Osteocyte (in vitro differentiated cells): ENCODE measurements around the gene ANAPC2. TPM values are rescaled to one million over a fixed set of nuclear protein-coding genes. Genes with fewer than 3 reads are reported as not detected.

Source experiments
- DNase-seq: peaks from one replicate; pipeline ENCODE4 v3.0.0; 2021; ENCODE audit warnings: mixed read lengths; ENCODE audit not compliant: unreplicated experiment; ENCODE audit errors: extremely low spot score
- H3K27ac Mint-ChIP-seq: one replicate; pipeline ENCODE4 v1.8.0; 2021; ENCODE audit warnings: mild to moderate bottlenecking, mixed read lengths; ENCODE audit not compliant: unreplicated experiment
- H3K27me3 Mint-ChIP-seq: one replicate; pipeline ENCODE4 v1.8.0; 2021; ENCODE audit warnings: mixed read lengths; ENCODE audit not compliant: unreplicated experiment
- H3K36me3 Mint-ChIP-seq: one replicate; pipeline ENCODE4 v1.8.0; 2021; ENCODE audit warnings: mixed read lengths; ENCODE audit not compliant: unreplicated experiment
- H3K4me1 Mint-ChIP-seq: one replicate; pipeline ENCODE4 v1.8.0; 2021; ENCODE audit warnings: mixed read lengths; ENCODE audit not compliant: unreplicated experiment
- H3K4me3 Mint-ChIP-seq: one replicate; pipeline ENCODE4 v1.8.0; 2021; ENCODE audit warnings: mild to moderate bottlenecking, moderate library complexity, mixed read lengths; ENCODE audit not compliant: unreplicated experiment
- H3K9me3 Mint-ChIP-seq: one replicate; pipeline ENCODE4 v1.8.0; 2021; ENCODE audit warnings: mixed read lengths; ENCODE audit not compliant: unreplicated experiment
- CTCF ChIP-seq: fragments of 200-600 bp; sonication (generic); IDR thresholded peaks from 2 replicates; pipeline ENCODE4 v1.5.0; 2021; ENCODE audit warnings: antibody characterized with exemption, mild to moderate bottlenecking, moderate library complexity
- total RNA-seq: library from RNA; stranded (reverse); gene quantifications from 2 replicates; pipeline ENCODE4 v1.2.1, GENCODE V29; 2021

ANAPC2 gene
- total RNA-seq, 1 donor from 2014 or later = 61.0 TPM

DNA sequence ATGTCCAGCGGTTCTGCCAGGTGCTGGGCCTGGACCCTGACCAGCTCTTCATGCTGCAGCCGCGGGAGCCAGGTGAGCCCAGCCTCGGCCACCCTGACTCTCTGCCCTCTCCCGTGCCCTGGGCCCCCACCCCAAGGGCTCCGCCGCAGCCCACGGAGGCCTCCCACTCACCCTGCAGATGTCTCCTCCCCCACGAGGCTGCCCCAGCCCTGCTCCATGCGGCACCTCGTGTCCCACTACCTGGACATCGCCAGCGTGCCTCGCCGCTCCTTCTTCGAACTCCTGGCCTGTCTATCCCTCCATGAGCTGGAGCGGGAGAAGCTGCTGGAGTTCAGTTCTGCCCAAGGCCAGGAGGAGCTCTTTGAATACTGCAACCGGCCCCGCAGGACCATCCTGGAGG, 26.3 kb upstream of the ANAPC2 start:
- Mint-ChIP-seq H3K4me3 (no peak overlapping the region), H3K9me3 (no peaks in the 10 kb centered on the region), H3K27me3 (no peaks in the 10 kb centered on the region), H3K4me1 (peaks cover 5% of the 10 kb centered on the region), H3K27ac (no peak overlapping the region), H3K36me3 (peaks cover 3% of the 10 kb centered on the region)
- DNase-seq = no peak
- no peak for TF ChIP-seq CTCF

DNA sequence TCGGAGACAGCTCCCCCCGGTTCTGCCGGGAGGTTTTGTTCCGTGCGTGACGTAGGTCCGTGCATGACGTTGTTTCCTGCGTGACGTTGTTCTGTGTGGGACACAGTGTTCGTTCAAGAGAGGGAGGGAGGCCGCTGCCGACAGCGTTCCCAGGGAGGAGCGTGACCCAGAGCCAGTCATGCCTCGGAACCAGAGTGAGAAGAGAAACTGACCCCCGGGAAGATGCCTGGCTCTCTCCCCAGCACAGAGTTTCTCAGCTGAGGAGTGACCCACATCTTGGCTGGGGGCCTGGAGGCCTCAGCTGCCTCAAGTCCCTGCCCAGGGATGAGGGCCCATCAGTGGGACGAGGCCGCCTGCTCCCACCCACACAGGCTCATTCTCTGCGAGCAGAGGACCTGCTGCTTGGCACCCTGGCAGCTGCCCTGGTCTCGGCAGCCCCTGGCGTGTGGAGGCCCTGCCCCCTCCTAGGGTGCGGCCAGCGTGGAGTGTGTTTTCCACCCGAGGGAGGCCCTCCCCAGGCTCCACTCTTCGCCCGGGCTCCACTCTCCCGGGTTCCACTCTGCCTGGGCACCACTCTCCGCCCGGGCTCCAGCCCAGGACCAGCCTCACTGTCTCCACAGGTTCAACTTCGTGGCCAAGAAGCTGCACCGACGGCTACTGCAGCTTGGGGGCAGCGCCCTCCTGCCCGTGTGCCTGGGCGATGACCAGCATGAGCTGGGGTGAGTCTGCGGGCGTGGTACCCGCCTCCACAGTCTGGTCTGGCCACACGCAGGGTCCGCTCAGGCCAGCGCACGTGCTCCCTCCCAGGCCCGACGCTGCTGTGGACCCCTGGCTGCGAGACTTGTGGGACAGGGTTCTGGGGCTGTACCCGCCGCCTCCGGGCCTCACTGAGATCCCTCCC, 25.1 kb upstream of the ANAPC2 start:
- H3K9me3 Mint-ChIP-seq = no peaks in the 10 kb centered on the region
- no peak overlapping the region for H3K4me3 Mint-ChIP-seq

GRCh38 chr9:137212520-137212919, 24.2 kb upstream of the ANAPC2 start:
- no peak overlapping the region for H3K27ac Mint-ChIP-seq
- no peak for DNase-seq
- H3K9me3 Mint-ChIP-seq = no peaks in the 10 kb centered on the region
- peaks cover under 1% of the 10 kb centered on the region for H3K4me1 Mint-ChIP-seq
- TF ChIP-seq CTCF = no peak
- H3K27me3 Mint-ChIP-seq = no peaks in the 10 kb centered on the region
- H3K36me3 Mint-ChIP-seq = peaks cover 5% of the 10 kb centered on the region
- H3K4me3 Mint-ChIP-seq = no peak overlapping the region

More for the DNA sequence above, 25.1 kb upstream of the ANAPC2 start:
- peak; percentile 29 for TF ChIP-seq CTCF
- no peak overlapping the region for H3K27ac Mint-ChIP-seq
- peaks cover 3% of the 10 kb centered on the region for H3K36me3 Mint-ChIP-seq
- no peaks in the 10 kb centered on the region for H3K27me3 Mint-ChIP-seq
- DNase-seq = no peak
- no peaks in the 10 kb centered on the region for H3K4me1 Mint-ChIP-seq

DNA sequence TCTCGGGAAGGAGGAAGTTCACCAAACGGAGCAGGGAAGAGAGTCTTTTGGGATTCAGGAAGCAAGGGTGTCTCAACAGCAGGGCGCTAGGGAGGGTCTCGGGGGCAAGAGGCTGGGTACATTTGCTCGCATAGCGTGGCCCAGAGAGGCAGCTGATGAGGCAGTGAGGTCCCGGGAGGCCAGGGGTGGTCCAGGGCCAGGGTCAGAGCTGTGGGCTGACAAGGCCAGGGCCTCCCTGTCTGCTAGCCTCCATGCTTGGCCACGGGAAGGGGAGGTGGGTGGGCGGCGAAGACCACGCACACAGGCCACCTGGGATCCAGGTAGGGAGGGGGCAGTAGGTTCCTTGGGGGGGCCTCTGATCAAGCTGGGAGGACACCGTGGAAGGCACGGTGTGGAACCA, 23.2 kb upstream of the ANAPC2 start:
- Mint-ChIP-seq H3K4me1 (peaks cover 10% of the 10 kb centered on the region), H3K27ac (no peak overlapping the region)

More for the DNA sequence above, 23.2 kb upstream of the ANAPC2 start:
- no peak for TF ChIP-seq CTCF
- Mint-ChIP-seq H3K36me3 (peaks cover 11% of the 10 kb centered on the region), H3K4me3 (no peak overlapping the region), H3K27me3 (no peaks in the 10 kb centered on the region), H3K9me3 (no peaks in the 10 kb centered on the region)
- no peak for DNase-seq
